ENCODE data around the gene TBX3.

The TBX3 gene

DNA sequence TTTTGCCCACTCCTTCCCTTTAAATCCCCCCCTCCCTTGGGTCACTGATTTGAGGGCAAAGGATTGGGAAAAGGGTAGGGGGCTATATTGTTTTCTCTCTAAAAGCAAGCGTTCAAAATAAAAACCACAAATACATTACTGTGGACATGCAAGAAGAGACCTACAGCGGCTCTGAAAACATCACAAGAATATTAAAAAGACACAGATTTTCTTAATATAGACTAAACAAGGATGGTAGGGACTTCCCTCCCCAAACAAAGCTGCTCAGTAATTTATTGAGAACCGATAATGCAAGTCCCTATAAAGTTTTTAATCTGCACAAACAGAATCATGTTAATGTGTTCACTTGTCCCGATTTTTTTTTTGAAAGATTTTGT is 12.9 kb downstream of the TBX3 start:
- WGBS (ENCODE audit: extremely low coverage, insufficient coverage, insufficient read length) = no CpG with 5 or more reads among the region's 4 CpGs
- H3K9me3 ChIP-seq (ENCODE audit: insufficient read depth, low read depth, low read length) = no peaks in the 10 kb centered on the region

DNA sequence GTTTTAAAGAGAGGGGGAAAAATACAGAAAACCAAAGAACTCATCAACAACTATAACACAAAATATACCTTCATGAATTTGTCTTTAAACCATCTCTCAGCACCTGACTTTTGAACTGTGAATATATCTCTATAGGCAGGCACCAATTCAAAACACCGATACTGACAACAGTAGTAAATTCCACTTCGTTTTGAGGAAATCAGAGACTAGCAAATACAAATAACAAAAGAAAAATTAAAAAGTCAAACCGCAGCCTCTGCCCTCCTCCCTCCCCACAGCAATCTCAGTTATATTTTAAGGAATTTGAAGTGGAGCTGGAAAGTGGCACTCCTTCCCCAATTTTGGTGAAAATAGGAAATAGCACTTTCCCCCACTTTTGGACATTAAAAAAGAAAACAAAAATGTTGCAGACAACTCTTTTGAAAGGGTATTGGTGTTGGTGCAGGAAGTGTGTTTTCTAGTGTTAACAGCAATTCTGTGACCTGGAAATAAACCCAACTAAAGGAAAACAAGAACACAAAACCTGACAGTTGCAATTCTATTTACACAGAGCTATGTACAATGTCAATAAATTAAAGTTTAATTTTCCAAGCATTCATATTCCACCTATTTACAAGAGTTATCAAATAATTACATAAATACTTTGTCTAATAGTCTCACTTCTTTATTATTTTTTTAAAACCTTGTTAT is 13.5 kb downstream of the TBX3 start:
- WGBS (ENCODE audit: extremely low coverage, insufficient coverage, insufficient read length) = no CpG with 5 or more reads among the region's 3 CpGs
- peak overlapping the region; percentile 78 for H3K27ac ChIP-seq (ENCODE audit: low read depth, low read length)
- no peak overlapping the region for H4K91ac ChIP-seq (ENCODE audit: low read depth, low read length)
- no peak overlapping the region for H2AK5ac ChIP-seq (ENCODE audit: low read length)
- H3K27me3 ChIP-seq (ENCODE audit: insufficient read depth, low read length) = no peaks in the 10 kb centered on the region
- H2BK120ac ChIP-seq (ENCODE audit: insufficient read depth, low read length, poor library complexity) = no peak overlapping the region
- no peak overlapping the region for H2AFZ ChIP-seq (ENCODE audit: insufficient read depth, low read length, poor library complexity)
- no peak overlapping the region for H3K14ac ChIP-seq (ENCODE audit: low read length)
- H3K79me2 ChIP-seq (ENCODE audit: control insufficient read depth, insufficient read depth, low read length, poor library complexity) = peaks cover 30% of the 10 kb centered on the region
- H2BK5ac ChIP-seq (ENCODE audit: low read depth, low read length, poor library complexity) = no peak overlapping the region
- no peak overlapping the region for H2BK12ac ChIP-seq (ENCODE audit: low read length)
- H3K18ac ChIP-seq (ENCODE audit: low read length) = no peak overlapping the region
- H3K23ac ChIP-seq (ENCODE audit: low read length) = no peak overlapping the region
- H3K4me2 ChIP-seq (ENCODE audit: low read length) = peak overlapping the region; percentile 20
- no peak overlapping the region for H3K9ac ChIP-seq (ENCODE audit: low read length)
- peaks cover 40 to 52% of the 10 kb centered on the region in 2 experiments for H3K4me1 ChIP-seq (ENCODE audit: control insufficient read depth in 1 of 2, insufficient read depth in 2 of 2, low read length in 2 of 2)
- H3K4ac ChIP-seq (ENCODE audit: low read depth, low read length) = no peak overlapping the region
- no peak overlapping the region for H4K12ac ChIP-seq (ENCODE audit: low read depth, low read length)
- no peak overlapping the region for H4K8ac ChIP-seq (ENCODE audit: low read depth, low read length)
- H3K79me1 ChIP-seq (ENCODE audit: low read length) = peaks cover 68% of the 10 kb centered on the region
- H3K36me3 ChIP-seq (ENCODE audit: control insufficient read depth in 1 of 2, insufficient read depth in 2 of 2, low read length in 2 of 2) = peaks cover 30 to 34% of the 10 kb centered on the region in 2 experiments
- H3K4me3 ChIP-seq (ENCODE audit: low read depth, low read length) = no peak overlapping the region
- DNase-seq = no peak
- H3K9me3 ChIP-seq (ENCODE audit: insufficient read depth, low read depth, low read length) = no peaks in the 10 kb centered on the region

More for the DNA sequence above, 12.9 kb downstream of the TBX3 start:
- H4K12ac ChIP-seq (ENCODE audit: low read depth, low read length) = no peak overlapping the region
- no peak overlapping the region for H3K4me2 ChIP-seq (ENCODE audit: low read length)
- no peak overlapping the region for H3K18ac ChIP-seq (ENCODE audit: low read length)
- H3K9ac ChIP-seq (ENCODE audit: low read length) = no peak overlapping the region
- H3K4ac ChIP-seq (ENCODE audit: low read depth, low read length) = no peak overlapping the region
- peaks cover 30% of the 10 kb centered on the region for H3K79me2 ChIP-seq (ENCODE audit: control insufficient read depth, insufficient read depth, low read length, poor library complexity)
- H3K4me3 ChIP-seq (ENCODE audit: low read depth, low read length) = no peak overlapping the region
- no peak overlapping the region for H2AFZ ChIP-seq (ENCODE audit: insufficient read depth, low read length, poor library complexity)
- peaks cover 37 to 50% of the 10 kb centered on the region in 2 experiments for H3K4me1 ChIP-seq (ENCODE audit: control insufficient read depth in 1 of 2, insufficient read depth in 2 of 2, low read length in 2 of 2)
- peak overlapping the region; percentile 94 for H3K27ac ChIP-seq (ENCODE audit: low read depth, low read length)
- H2BK12ac ChIP-seq (ENCODE audit: low read length) = no peak overlapping the region
- no peak overlapping the region for H4K8ac ChIP-seq (ENCODE audit: low read depth, low read length)
- H2BK120ac ChIP-seq (ENCODE audit: insufficient read depth, low read length, poor library complexity) = no peak overlapping the region
- peaks cover 35 to 40% of the 10 kb centered on the region in 2 experiments for H3K36me3 ChIP-seq (ENCODE audit: control insufficient read depth in 1 of 2, insufficient read depth in 2 of 2, low read length in 2 of 2)
- no peak overlapping the region for H3K14ac ChIP-seq (ENCODE audit: low read length)
- no peak for DNase-seq
- no peak overlapping the region for H3K23ac ChIP-seq (ENCODE audit: low read length)
- H2AK5ac ChIP-seq (ENCODE audit: low read length) = no peak overlapping the region
- H4K91ac ChIP-seq (ENCODE audit: low read depth, low read length) = no peak overlapping the region
- peaks cover 64% of the 10 kb centered on the region for H3K79me1 ChIP-seq (ENCODE audit: low read length)
- no peaks in the 10 kb centered on the region for H3K27me3 ChIP-seq (ENCODE audit: insufficient read depth, low read length)
- no peak overlapping the region for H2BK5ac ChIP-seq (ENCODE audit: low read depth, low read length, poor library complexity)

DNA sequence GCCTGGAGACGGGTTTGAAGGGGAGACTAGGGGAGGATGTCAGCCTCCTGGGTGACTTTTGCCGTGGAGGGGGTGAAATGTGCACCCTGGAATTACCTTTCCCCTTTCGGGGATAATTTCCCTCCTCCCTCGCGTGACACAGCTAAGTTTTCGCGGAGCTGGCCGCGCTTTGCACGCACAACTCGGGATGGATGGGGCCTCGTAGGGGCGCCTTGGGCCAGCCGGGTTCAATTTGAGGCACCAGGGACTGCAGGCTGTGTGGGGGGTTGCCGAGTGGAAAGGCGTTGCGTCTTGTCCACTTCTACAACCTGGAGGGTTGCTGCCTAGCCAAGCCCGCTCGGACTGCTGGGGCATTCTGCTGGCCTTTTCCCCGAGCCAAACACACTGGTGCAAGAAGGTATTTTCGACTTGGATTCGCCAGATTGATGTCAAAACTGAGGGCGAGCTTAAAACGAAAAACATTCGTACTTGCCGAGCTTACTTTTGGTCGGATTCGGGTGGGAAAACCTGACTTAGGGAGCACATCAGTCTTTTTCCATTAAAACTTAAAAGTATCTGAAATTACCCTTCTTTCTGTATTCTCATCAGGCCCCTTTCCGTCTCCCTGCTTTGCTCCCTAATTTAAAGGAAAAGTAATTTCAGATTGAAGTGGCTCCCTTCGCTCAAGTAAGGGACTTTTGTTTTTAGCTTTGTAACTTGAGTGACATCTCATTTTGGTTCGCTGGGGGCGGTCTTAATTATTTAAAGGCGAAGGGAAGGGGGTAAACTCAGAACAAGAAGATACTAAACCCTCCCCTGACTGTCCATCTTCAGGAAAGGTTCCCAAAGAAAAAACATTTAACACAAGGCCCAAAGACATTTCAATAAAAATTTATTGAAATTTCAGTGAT is 14.3 kb downstream of the TBX3 start:
- peak overlapping the region; percentile 38 for H2AK5ac ChIP-seq (ENCODE audit: low read length)
- H3K79me1 ChIP-seq (ENCODE audit: low read length) = peaks cover 74% of the 10 kb centered on the region
- peaks cover 33% of the 10 kb centered on the region for H3K79me2 ChIP-seq (ENCODE audit: control insufficient read depth, insufficient read depth, low read length, poor library complexity)
- H3K4me3 ChIP-seq (ENCODE audit: low read depth, low read length) = no peak overlapping the region
- no CpG with 5 or more reads among the region's 33 CpGs for WGBS (ENCODE audit: extremely low coverage, insufficient coverage, insufficient read length)
- peak overlapping the region; percentile 27 for H2BK12ac ChIP-seq (ENCODE audit: low read length)
- H4K91ac ChIP-seq (ENCODE audit: low read depth, low read length) = peak overlapping the region; percentile 81
- peaks cover 26 to 29% of the 10 kb centered on the region in 2 experiments for H3K36me3 ChIP-seq (ENCODE audit: control insufficient read depth in 1 of 2, insufficient read depth in 2 of 2, low read length in 2 of 2)
- peak overlapping the region; percentile 37 for H2AFZ ChIP-seq (ENCODE audit: insufficient read depth, low read length, poor library complexity)
- H3K4ac ChIP-seq (ENCODE audit: low read depth, low read length) = peak overlapping the region; percentile 61
- no peaks in the 10 kb centered on the region for H3K27me3 ChIP-seq (ENCODE audit: insufficient read depth, low read length)
- peak overlapping the region; percentile 76 for H4K8ac ChIP-seq (ENCODE audit: low read depth, low read length)
- no peaks in the 10 kb centered on the region for H3K9me3 ChIP-seq (ENCODE audit: insufficient read depth, low read depth, low read length)
- peak overlapping the region; percentile 89 for H2BK120ac ChIP-seq (ENCODE audit: insufficient read depth, low read length, poor library complexity)
- H3K18ac ChIP-seq (ENCODE audit: low read length) = peak overlapping the region; percentile 43
- no peak overlapping the region for H3K23ac ChIP-seq (ENCODE audit: low read length)
- peak overlapping the region; percentile 7 for H4K12ac ChIP-seq (ENCODE audit: low read depth, low read length)
- peak overlapping the region; percentile 77 for H3K4me2 ChIP-seq (ENCODE audit: low read length)
- peak overlapping the region; percentile 97 for H2BK5ac ChIP-seq (ENCODE audit: low read depth, low read length, poor library complexity)
- H3K27ac ChIP-seq (ENCODE audit: low read depth, low read length) = peak overlapping the region; percentile 98
- peak in 1 of 2 donors; percentile 25 for DNase-seq
- peak overlapping the region; percentile 38 for H3K14ac ChIP-seq (ENCODE audit: low read length)
- H3K9ac ChIP-seq (ENCODE audit: low read length) = peak overlapping the region; percentile 15
- H3K4me1 ChIP-seq (ENCODE audit: control insufficient read depth in 1 of 2, insufficient read depth in 2 of 2, low read length in 2 of 2) = peaks cover 40 to 56% of the 10 kb centered on the region in 2 experiments

DNA sequence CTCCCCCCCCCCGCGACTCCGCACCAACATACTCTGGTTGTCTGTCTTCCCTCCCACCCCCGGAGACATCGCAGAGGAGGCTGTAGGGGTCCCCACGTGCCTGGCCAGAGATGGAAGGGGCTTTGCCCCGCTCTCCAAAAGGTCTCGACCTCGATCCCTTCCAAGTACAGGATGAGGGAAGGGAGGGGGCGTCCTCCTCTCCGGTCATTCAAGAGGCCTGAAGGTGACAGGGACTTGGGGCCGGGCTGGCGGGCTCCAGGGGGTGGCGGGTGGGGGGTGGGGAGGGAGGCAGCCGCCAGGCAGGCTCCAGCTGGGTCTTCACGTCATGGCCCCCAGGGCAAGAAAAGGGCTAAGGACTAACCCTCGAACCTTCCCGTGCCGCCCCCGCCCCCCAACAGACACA is 15.1 kb downstream of the TBX3 start:
- peak overlapping the region; percentile 37 for H2AFZ ChIP-seq (ENCODE audit: insufficient read depth, low read length, poor library complexity)
- peak overlapping the region; percentile 76 for H4K8ac ChIP-seq (ENCODE audit: low read depth, low read length)
- H3K18ac ChIP-seq (ENCODE audit: low read length) = peak overlapping the region; percentile 43
- H3K9ac ChIP-seq (ENCODE audit: low read length) = no peak overlapping the region
- no peak overlapping the region for H4K12ac ChIP-seq (ENCODE audit: low read depth, low read length)
- no peaks in the 10 kb centered on the region for H3K27me3 ChIP-seq (ENCODE audit: insufficient read depth, low read length)
- peak overlapping the region; percentile 96 for H4K91ac ChIP-seq (ENCODE audit: low read depth, low read length)
- no peaks in the 10 kb centered on the region for H3K9me3 ChIP-seq (ENCODE audit: insufficient read depth, low read depth, low read length)
- no peak overlapping the region for H3K23ac ChIP-seq (ENCODE audit: low read length)
- H3K4me1 ChIP-seq (ENCODE audit: control insufficient read depth in 1 of 2, insufficient read depth in 2 of 2, low read length in 2 of 2) = peaks cover 33 to 51% of the 10 kb centered on the region in 2 experiments
- peak overlapping the region; percentile 75 for H2BK12ac ChIP-seq (ENCODE audit: low read length)
- peak overlapping the region; percentile 97 for H2BK5ac ChIP-seq (ENCODE audit: low read depth, low read length, poor library complexity)
- peak overlapping the region; percentile 94 for H2AK5ac ChIP-seq (ENCODE audit: low read length)
- no peak for DNase-seq
- peak overlapping the region; percentile 61 for H3K4ac ChIP-seq (ENCODE audit: low read depth, low read length)
- H3K4me3 ChIP-seq (ENCODE audit: low read depth, low read length) = no peak overlapping the region
- H3K79me2 ChIP-seq (ENCODE audit: control insufficient read depth, insufficient read depth, low read length, poor library complexity) = peaks cover 25% of the 10 kb centered on the region
- peak overlapping the region; percentile 98 for H3K27ac ChIP-seq (ENCODE audit: low read depth, low read length)
- H3K14ac ChIP-seq (ENCODE audit: low read length) = peak overlapping the region; percentile 84
- peak overlapping the region; percentile 89 for H2BK120ac ChIP-seq (ENCODE audit: insufficient read depth, low read length, poor library complexity)
- H3K4me2 ChIP-seq (ENCODE audit: low read length) = peak overlapping the region; percentile 77
- H3K36me3 ChIP-seq (ENCODE audit: control insufficient read depth in 1 of 2, insufficient read depth in 2 of 2, low read length in 2 of 2) = peaks cover 18 to 21% of the 10 kb centered on the region in 2 experiments
- no CpG with 5 or more reads among the region's 20 CpGs for WGBS (ENCODE audit: extremely low coverage, insufficient coverage, insufficient read length)
- peaks cover 71% of the 10 kb centered on the region for H3K79me1 ChIP-seq (ENCODE audit: low read length)
